H1 (cell line): ENCODE data around the gene DTX3. TPM values are rescaled to one million over a fixed set of nuclear protein-coding genes. Genes with fewer than 3 reads are reported as not detected.
A peak's percentile ranks its signal among the peaks of the same experiment; 100 is the strongest.

Experiments
- CTBP2 ChIP-seq: IDR thresholded peaks from 2 replicates; pipeline ENCODE4 v1.7.0; 2011; ENCODE audit warnings: borderline replicate concordance, mild to moderate bottlenecking, moderate library complexity, mixed read lengths, low read length; ENCODE audit not compliant: insufficient read depth, insufficient read length
- MAFK ChIP-seq: IDR thresholded peaks from 2 replicates; pipeline ENCODE4 v1.6.1; 2012; ENCODE audit warnings: low read depth, mild to moderate bottlenecking, improper control_type of control experiment, low read length
- RBBP5 ChIP-seq: IDR thresholded peaks from 2 replicates; pipeline ENCODE4 v1.7.1; 2012; ENCODE audit warnings: low read depth, mild to moderate bottlenecking, inconsistent platforms, low read length, moderate library complexity, borderline replicate concordance
- RFX5 ChIP-seq: IDR thresholded peaks from 2 replicates; pipeline ENCODE4 v1.6.1; 2011; ENCODE audit warnings: low read depth, low read length, improper control_type of control experiment, borderline replicate concordance
- RXRA ChIP-seq: IDR thresholded peaks from 2 replicates; pipeline ENCODE4 v1.6.1; 2011; ENCODE audit warnings: low read depth, mild to moderate bottlenecking, low read length, moderate library complexity; ENCODE audit not compliant: insufficient read depth
- SUZ12 ChIP-seq: fragments of 200-600 bp; sonication (generic); IDR thresholded peaks from 2 replicates; pipeline ENCODE4 v1.6.1; 2012; ENCODE audit warnings: mild to moderate bottlenecking, inconsistent platforms, low read length, moderate library complexity, mixed read lengths
- TAF1 ChIP-seq: IDR thresholded peaks from 2 replicates; pipeline ENCODE4 v1.6.1; 2011; ENCODE audit warnings: mild to moderate bottlenecking, low read depth, low read length
- polyA plus RNA-seq, 7 experiments: library from polyadenylated mRNA; depleted of rRNA in 3 of 7; stranded (reverse) in 5 of 7; unstranded in 2 of 7; fragments of >200 nt in 5 of 7; fragments of 200-250 nt in 2 of 7; gene quantifications; 1 replicate in 5 of 7; 2 replicates in 1 of 7; 4 replicates in 1 of 7; pipeline versions ENCODE4 v1.2.1 to v1.2.3, GENCODE V29; 2011 to 2013; ENCODE audit warnings: missing spikeins in 2 of 7, mixed read lengths in 2 of 7
- total RNA-seq: library from RNA; stranded (reverse); fragmentation: NEBNext Ultra II Directional; extraction: Animal tissue kit (Norgen Biotek cat#: 25700); gene quantifications from 2 replicates; pipeline ENCODE4 v1.2.1, GENCODE V29; 2021
- TF ChIP-seq, protein P1 (sequence below): IDR thresholded peaks from 2 replicates; pipeline ENCODE4 v1.6.1; 2012; ENCODE audit warnings: inconsistent platforms

Gene DTX3
- total and polyA plus RNA-seq, 2 of the 8 experiments (the other 6 are each of a cell fraction or from before 2014, with no cell fraction given): 41.8 to 92.5 TPM

DNA sequence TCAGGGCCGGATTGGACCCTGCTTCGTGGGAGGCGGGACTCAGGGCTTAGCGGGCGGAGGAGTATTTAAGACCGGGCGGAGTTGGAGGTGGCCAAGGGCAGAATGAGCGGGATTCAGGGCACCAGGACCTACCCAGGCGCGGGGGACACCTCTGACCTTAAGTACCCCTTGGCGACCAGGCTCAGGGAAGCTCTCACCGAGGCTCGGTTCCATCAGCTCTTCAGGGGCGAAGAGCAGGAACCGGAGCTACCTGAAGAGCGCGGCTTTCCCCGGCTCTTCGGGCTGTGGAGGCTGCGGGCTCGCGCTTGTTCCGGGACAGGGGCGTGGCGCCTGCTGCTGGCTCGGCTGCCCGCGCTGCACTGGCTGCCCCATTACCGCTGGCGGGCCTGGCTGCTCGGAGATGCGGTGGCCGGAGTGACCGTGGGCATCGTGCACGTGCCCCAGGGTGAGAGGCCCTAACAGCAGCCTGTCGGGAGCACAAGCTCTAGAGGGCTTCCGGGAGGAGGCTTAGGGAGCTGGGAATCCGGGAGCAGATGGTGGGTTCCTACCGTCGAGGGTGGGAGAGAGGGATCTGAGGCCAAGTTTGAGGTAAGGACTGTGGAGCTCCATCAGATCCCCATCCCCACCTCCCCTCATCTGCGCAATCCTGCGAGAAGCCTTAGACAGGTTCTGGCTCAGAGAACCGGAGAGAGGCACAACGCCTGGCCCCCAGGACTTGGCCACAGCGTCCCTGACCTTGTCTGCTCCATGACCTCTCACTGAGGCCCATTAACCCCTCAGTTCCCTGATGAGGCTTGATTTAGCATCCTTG lies 15.0 kb downstream of the DTX3 start (continued):
- no peak for TF ChIP-seq RXRA
- peak; percentile 83 for TF ChIP-seq SUZ12
- TF ChIP-seq, protein P1, sequence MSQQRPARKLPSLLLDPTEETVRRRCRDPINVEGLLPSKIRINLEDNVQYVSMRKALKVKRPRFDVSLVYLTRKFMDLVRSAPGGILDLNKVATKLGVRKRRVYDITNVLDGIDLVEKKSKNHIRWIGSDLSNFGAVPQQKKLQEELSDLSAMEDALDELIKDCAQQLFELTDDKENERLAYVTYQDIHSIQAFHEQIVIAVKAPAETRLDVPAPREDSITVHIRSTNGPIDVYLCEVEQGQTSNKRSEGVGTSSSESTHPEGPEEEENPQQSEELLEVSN: peak; percentile 53
- TF ChIP-seq TAF1: 0 out of 2 replicates have a peak, but pooled peaks have one; percentile 7
- TF ChIP-seq MAFK: no peak
- no peak for TF ChIP-seq RFX5
- TF ChIP-seq RBBP5: no peak
- TF ChIP-seq CTBP2: no peak
